Hepatocyte (in vitro differentiated cells): Measurements from ENCODE around the gene SRRM4. TPM values are rescaled to one million over a fixed set of nuclear protein-coding genes. Genes with fewer than 3 reads are reported as not detected.

ENCODE experiments used
- DNase-seq: peaks from one replicate; pipeline ENCODE4 v3.0.0-alpha.2; 2016; ENCODE audit warnings: low spot score
- H2AFZ ChIP-seq: fragments of 200-600 bp; sonication (generic); 2 replicates; pipeline ENCODE4 v1.6.0; 2016; ENCODE audit warnings: antibody characterized with exemption, mild to moderate bottlenecking
- H3K27ac ChIP-seq: fragments of 200-600 bp; sonication (generic); 2 replicates; pipeline ENCODE4 v1.5.1; 2016; ENCODE audit warnings: mild to moderate bottlenecking
- H3K27me3 ChIP-seq: fragments of 200-600 bp; sonication (generic); 2 replicates; pipeline ENCODE4 v1.6.1; 2016
- H3K36me3 ChIP-seq: fragments of 200-600 bp; sonication (generic); replicated peaks from 2 replicates; pipeline ENCODE4 v1.5.1; 2016; ENCODE audit warnings: low read depth; ENCODE audit not compliant: insufficient read depth
- H3K4me1 ChIP-seq: fragments of 200-600 bp; sonication (generic); 2 replicates; pipeline ENCODE4 v1.5.1; 2016; ENCODE audit warnings: mild to moderate bottlenecking, moderate library complexity; ENCODE audit not compliant: insufficient read depth
- H3K4me2 ChIP-seq: fragments of 200-600 bp; sonication (generic); 2 replicates; pipeline ENCODE4 v1.6.0; 2016
- H3K4me3 ChIP-seq: fragments of 200-600 bp; sonication (generic); 2 replicates; pipeline ENCODE4 v1.5.1; 2016; ENCODE audit warnings: mild to moderate bottlenecking
- H3K79me2 ChIP-seq: fragments of 200-600 bp; sonication (generic); 2 replicates; pipeline ENCODE4 v1.6.0; 2017; ENCODE audit warnings: mild to moderate bottlenecking
- H3K9me2 ChIP-seq: fragments of 200-600 bp; sonication (generic); replicated peaks from 2 replicates; pipeline ENCODE4 v1.6.0; 2017; ENCODE audit warnings: mild to moderate bottlenecking; ENCODE audit not compliant: insufficient read depth
- H3K9me3 ChIP-seq: fragments of 200-600 bp; sonication (generic); 2 replicates; pipeline ENCODE4 v1.5.1; 2016; ENCODE audit warnings: low read depth, mild to moderate bottlenecking
- H4K20me1 ChIP-seq: fragments of 200-600 bp; sonication (generic); 2 replicates; pipeline ENCODE4 v1.6.0; 2016; ENCODE audit warnings: mild to moderate bottlenecking; ENCODE audit not compliant: insufficient read depth, poor library complexity, severe bottlenecking
- EZH2 ChIP-seq: fragments of 200-600 bp; sonication (generic); IDR thresholded peaks from 2 replicates; pipeline ENCODE4 v1.6.1; 2016; ENCODE audit warnings: antibody characterized with exemption, mild to moderate bottlenecking, borderline replicate concordance
- EZH2phosphoT487 ChIP-seq: fragments of 200-600 bp; sonication (generic); IDR thresholded peaks from one replicate; pipeline ENCODE4 v1.6.1; 2018; ENCODE audit warnings: antibody characterized with exemption, mild to moderate bottlenecking, low read depth, moderate library complexity; ENCODE audit not compliant: unreplicated experiment, severe bottlenecking
- WGBS: methylation state at CpG from one replicate; pipeline ENCODE4 v1.1.6; 2016; ENCODE audit warnings: low lambda C conversion rate; ENCODE audit errors: missing lambda C conversion rate; 5-methylcytosine and 5-hydroxymethylcytosine counted together
- polyA plus RNA-seq: library from polyadenylated mRNA; unstranded; fragments of >200 nt; fragmentation: Nextera tagmentation; extraction: Ambion mirVana; gene quantifications from 2 replicates; pipeline ENCODE4 v1.2.1, GENCODE V29; 2016
- total RNA-seq: library from RNA; depleted of rRNA; stranded (reverse); fragments of >200 nt; gene quantifications from 2 replicates; pipeline ENCODE4 v1.2.3, GENCODE V29; 2014
- TF ChIP-seq, protein P1 (sequence below): fragments of 200-600 bp; sonication (generic); IDR thresholded peaks from 2 replicates; pipeline ENCODE4 v1.5.1; 2016; ENCODE audit warnings: antibody characterized with exemption, mild to moderate bottlenecking; ENCODE audit not compliant: poor library complexity

Gene SRRM4
- total and polyA plus RNA-seq, 2 experiments from 2014 or later, result 0.03 to 0.05 TPM

DNA sequence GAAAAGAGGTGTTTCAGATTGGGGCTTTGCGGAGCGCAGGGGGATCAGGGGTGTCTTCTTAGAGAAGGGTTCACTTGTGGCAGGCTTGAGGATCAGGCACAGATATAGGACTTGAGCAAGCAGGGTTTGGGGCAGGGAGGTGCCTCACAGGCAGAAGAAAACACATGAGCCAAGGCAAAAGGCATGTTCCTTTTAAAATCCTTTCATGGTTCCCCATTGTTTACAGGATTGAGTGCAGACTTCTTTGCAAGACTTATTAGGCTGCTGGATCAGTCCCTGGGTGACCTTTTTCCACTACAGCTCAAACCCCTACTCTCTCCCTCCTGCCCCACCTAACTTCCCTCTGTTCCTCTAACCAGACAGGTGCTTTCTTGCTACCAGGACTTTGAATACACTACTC, 217.1 kb downstream of the SRRM4 start:
- H3K9me3 ChIP-seq, result no peaks in the 10 kb centered on the region
- no peaks in the 10 kb centered on the region for H4K20me1 ChIP-seq
- DNase-seq, result no peak
- no peak overlapping the region for H3K27ac ChIP-seq
- 92% methylated on average over 2 of the region's 2 CpGs for WGBS
- H3K79me2 ChIP-seq, result no peaks in the 10 kb centered on the region
- no peaks in the 10 kb centered on the region for H3K9me2 ChIP-seq
- H3K27me3 ChIP-seq, result no peaks in the 10 kb centered on the region
- TF ChIP-seq EZH2phosphoT487 (no peak), EZH2 (no peak)
- TF ChIP-seq, protein P1, sequence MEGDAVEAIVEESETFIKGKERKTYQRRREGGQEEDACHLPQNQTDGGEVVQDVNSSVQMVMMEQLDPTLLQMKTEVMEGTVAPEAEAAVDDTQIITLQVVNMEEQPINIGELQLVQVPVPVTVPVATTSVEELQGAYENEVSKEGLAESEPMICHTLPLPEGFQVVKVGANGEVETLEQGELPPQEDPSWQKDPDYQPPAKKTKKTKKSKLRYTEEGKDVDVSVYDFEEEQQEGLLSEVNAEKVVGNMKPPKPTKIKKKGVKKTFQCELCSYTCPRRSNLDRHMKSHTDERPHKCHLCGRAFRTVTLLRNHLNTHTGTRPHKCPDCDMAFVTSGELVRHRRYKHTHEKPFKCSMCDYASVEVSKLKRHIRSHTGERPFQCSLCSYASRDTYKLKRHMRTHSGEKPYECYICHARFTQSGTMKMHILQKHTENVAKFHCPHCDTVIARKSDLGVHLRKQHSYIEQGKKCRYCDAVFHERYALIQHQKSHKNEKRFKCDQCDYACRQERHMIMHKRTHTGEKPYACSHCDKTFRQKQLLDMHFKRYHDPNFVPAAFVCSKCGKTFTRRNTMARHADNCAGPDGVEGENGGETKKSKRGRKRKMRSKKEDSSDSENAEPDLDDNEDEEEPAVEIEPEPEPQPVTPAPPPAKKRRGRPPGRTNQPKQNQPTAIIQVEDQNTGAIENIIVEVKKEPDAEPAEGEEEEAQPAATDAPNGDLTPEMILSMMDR, result no peak
- H3K36me3 ChIP-seq, result no peaks in the 10 kb centered on the region
- H3K4me1 ChIP-seq, result no peaks in the 10 kb centered on the region
- no peak overlapping the region for H2AFZ ChIP-seq
- no peak overlapping the region for H3K4me3 ChIP-seq
- H3K4me2 ChIP-seq, result no peak overlapping the region

DNA sequence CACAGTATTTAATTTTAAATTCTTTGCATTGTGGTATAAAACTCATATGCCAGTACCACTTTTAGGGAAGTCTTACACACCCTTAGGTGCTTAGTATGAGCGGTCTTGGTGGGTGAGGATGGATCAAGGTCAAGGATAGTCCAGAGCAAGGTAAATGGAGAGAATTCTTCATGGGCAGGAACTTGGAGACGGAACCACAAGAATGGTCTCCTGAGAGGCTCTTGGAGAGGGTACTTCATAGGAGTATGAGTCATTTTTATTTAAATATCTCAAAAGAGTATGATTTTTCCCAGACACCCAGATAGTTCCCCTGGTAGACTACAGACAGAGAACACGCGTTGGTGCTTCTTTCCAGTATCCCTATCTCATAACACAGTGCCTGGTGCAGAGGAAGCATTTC, 219.3 kb downstream of the SRRM4 start:
- H3K36me3 ChIP-seq, result no peaks in the 10 kb centered on the region
- no peaks in the 10 kb centered on the region for H3K4me1 ChIP-seq
- DNase-seq, result no peak
- WGBS, result 95% methylated on average over 4 of the region's 4 CpGs
- no peaks in the 10 kb centered on the region for H3K9me3 ChIP-seq
- H4K20me1 ChIP-seq, result no peaks in the 10 kb centered on the region
- H3K4me3 ChIP-seq, result no peak overlapping the region
- TF ChIP-seq, protein P1, result no peak
- TF ChIP-seq EZH2, result no peak
- TF ChIP-seq EZH2phosphoT487, result no peak
- H3K4me2 ChIP-seq, result no peak overlapping the region
- no peaks in the 10 kb centered on the region for H3K79me2 ChIP-seq
- no peak overlapping the region for H3K27ac ChIP-seq
- H2AFZ ChIP-seq, result no peak overlapping the region
- no peaks in the 10 kb centered on the region for H3K9me2 ChIP-seq
- H3K27me3 ChIP-seq, result no peaks in the 10 kb centered on the region

DNA sequence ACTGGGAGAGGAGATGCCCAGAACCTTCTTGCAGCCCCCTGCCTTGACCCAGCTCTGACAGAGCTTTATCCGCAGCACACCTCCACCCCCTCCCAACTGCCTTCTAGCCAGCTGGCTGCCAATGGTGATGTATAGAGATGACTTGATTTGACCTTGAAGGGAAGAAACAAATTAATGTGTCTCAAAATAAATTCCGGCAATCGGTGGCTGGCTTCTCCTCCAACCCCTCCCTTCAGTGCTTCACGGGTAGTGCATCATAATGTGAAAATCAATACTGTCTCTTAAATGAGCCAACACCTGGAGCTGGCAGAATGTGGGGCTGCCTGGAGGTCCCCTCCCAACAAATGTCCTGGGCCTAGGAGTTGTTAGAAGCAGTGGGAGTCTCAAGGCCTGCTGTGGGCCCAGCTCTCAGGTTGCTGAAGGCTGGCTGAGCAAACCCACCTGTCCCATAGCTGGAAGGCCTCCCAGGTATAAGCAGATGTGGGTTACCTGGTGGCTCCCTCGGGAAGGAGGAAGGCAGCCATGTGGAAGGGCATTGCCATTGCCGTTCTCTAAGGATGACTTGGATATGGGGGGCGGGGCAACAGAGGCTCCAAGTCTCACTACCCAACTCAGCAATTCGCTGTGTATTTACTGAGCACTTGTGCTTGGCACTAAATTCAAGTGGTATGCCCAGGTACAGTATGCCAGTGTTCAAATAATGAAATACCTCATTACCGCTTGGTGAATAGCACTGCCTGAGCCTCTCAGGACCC, 220.6 kb downstream of the SRRM4 start:
- H3K4me2 ChIP-seq, result no peak overlapping the region

More for the DNA sequence above, 220.6 kb downstream of the SRRM4 start:
- H3K27me3 ChIP-seq, result no peaks in the 10 kb centered on the region
- H3K27ac ChIP-seq, result no peak overlapping the region
- H3K36me3 ChIP-seq, result no peaks in the 10 kb centered on the region
- no peak for DNase-seq
- H4K20me1 ChIP-seq, result no peaks in the 10 kb centered on the region
- no peaks in the 10 kb centered on the region for H3K9me2 ChIP-seq
- no peaks in the 10 kb centered on the region for H3K9me3 ChIP-seq
- 87% methylated on average over 9 of the region's 9 CpGs for WGBS
- H2AFZ ChIP-seq, result no peak overlapping the region
- no peaks in the 10 kb centered on the region for H3K4me1 ChIP-seq
- H3K79me2 ChIP-seq, result no peaks in the 10 kb centered on the region
- TF ChIP-seq, protein P1, result no peak
- TF ChIP-seq EZH2 (no peak), EZH2phosphoT487 (no peak)
- H3K4me3 ChIP-seq, result no peak overlapping the region
